CD4-positive, alpha-beta T cell treated with Interleukin-10 for 1 hour (primary cell): ENCODE measurements around the gene GALM.
A peak's percentile ranks its signal among the peaks of the same experiment; 100 is the strongest.
"Not testable (repeated sequence)": the region's sequence is repeated elsewhere in the genome, so short reads cannot be mapped to it uniquely, and the experiment has no call there.

ENCODE experiments used
- DNase-seq: peaks from one replicate; pipeline ENCODE4 v3.0.0-alpha.2; 2020

Gene GALM

DNA sequence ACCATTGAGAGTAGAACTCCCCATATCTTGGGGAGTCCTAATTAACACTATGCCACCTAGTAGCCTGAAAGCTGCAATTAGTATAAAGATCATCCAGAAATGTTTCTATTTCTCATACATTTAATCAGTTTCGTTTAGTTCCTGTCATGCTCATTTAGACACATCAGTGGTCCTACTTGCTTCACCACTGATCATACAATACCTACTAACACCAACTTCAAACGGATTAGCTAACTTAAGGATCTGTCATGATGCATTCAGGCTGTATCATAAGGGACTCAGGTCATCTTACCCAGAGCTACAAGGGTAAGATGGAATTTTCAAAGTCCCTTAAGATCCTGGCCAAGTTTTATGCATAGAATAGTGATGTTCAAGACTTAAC is 78.5 kb downstream of the GALM start:
- DNase-seq = no peak

DNA sequence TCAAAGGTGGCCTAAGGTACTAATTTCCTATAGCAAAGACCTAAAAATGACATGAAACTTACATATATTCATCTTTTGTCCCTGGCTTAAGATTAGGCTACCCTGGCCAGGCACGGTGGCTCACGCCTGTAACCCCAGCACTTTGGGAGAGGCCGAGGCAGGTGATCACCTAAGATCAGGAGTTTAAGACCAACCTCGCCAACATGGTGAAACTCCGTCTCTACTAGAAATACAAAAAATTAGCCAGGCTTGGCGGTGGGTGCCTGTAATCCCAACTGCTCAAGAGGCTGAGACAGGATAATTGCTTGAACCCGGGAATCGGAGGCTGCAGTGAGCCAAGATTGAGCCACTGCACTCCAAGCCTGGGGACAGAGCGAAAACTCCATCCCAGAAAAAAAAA is 79.4 kb downstream of the GALM start:
- no peak for DNase-seq

DNA sequence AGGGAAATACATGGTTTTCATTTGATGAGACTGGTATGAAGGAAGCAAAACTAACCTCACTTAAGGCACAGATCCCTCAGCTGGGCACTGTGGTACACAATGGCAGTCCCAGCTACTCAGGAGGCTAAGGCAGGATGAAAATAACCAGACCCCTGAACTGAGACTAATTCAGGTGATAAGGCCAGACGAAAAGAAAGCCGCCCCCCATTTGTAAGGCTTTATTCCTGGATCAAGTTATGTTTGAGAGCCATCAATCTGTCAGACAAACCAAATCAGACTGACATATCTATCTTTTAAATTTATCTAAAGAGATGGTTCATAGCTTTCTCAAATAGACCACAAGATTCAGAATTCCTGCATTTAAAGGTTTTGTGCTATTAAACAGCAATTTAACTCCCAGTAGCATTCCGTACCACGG is 81.1 kb downstream of the GALM start:
- DNase-seq = no peak

DNA sequence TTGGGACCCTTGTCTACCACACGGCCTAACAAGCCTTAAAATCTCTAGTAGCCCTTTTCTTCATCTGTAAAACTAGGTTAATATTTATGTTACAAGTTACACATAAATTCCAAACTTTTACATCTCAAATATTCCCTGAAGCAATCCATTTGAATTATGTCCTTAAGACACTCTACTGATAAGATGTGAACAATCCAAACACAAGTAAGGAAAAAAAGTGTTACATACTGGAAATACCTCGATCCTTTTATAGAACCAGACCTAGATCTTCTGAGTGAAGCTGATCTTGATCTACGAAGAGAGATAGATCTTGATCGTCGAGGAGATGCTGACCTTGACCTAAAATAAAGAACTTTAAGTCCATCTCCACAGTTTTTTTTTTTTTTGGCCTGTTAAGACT is 81.9 kb downstream of the GALM start:
- DNase-seq = no peak

DNA sequence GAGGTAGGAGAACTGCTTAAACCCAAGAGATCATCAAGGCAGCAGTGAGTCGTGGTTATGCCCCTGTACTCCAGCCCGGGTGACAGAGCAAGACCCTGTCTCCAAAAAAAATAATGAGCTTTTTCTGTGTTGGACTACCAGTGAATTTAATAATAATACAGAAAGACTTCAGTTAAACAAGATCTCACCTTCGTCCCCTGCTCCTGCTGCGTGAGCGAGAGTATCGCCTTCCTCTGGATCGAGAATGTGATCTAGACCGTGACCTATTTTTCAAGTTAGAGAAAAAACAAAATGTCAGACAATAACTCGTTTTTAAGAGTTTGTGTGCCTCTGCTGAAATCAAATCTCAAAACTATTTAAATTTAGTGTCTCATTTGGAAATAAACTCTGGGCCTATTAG is 82.5 kb downstream of the GALM start:
- DNase-seq = no peak

DNA sequence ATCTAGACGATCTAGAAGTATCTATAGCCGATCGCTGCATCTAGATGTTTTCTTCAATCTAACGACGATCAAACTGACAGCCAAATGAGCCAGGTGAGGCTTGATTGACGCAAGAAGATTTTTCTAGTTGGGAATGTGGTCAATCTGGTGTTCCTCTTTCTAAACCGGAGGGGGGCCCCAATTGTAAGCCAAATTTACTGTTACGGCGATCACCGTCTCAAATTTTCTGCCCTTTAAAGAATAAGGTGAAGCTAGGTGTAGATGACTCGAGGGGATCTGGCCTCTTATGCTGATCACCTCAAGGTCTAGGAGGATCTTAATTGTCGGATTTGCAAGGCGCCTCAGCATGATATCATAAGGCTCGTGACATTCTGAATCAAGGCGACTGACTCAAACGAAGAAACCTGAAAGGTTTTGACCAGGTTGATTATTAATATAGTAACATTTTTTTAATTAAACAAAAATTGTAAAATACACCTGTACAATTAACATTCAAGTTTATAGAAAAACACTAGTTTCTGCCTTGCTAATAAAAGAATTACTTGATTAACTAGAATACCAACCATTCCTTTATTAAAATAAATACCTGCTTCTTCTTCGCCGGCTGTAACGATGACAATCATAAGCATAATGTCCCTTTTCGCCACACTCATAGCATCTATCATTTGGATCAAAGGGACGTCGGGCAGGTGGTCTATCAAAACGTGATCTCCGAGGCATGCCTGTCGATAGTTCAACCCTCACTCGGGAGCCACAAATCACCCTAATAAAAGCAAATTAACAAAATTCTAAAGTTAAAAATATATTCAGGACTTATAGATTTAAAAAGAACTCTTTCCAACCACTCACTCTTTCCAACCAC is 83.3 kb downstream of the GALM start:
- no peak for DNase-seq

DNA sequence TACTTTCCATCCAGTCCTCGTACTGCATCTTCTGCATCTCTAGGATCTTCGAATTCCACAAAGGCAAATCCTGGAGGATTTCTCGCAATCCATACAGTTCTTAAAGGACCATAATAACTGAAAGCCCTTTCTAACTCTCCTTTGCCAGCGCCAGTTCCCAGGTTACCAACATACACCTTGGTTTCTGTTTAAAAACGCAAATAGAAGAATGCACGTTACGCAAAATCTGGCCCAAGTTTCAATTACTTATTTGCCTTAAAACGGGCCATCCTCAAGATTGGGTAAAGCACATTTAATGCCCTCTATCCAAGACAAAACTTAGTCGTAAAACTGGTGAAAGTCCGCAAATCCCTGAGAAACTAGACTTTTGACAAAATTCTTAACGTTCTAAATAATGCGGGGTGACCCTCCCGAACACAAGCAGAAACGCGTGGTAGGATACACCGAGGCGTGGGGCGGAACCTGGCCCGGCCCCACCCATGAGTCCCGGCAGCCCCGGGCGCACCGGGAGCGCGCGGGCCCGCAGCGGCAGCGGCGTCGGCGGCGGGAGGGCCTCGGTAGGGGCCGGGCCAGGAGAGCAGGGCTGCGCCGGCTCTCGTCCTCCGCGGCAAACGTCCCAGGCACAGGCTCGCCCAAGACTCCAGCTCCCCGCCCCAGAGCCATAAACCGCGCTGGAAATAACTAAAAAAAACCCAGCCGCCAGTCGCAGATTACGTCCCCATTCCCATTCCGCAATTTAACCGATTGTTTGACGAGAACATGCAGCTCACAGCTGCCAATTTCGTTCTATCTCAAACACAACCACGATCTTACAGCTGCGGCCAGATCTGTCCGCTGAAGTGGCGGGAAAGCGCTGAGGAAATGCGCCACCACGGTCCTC is 84.3 kb downstream of the GALM start:
- DNase-seq = peak; percentile 64

DNA sequence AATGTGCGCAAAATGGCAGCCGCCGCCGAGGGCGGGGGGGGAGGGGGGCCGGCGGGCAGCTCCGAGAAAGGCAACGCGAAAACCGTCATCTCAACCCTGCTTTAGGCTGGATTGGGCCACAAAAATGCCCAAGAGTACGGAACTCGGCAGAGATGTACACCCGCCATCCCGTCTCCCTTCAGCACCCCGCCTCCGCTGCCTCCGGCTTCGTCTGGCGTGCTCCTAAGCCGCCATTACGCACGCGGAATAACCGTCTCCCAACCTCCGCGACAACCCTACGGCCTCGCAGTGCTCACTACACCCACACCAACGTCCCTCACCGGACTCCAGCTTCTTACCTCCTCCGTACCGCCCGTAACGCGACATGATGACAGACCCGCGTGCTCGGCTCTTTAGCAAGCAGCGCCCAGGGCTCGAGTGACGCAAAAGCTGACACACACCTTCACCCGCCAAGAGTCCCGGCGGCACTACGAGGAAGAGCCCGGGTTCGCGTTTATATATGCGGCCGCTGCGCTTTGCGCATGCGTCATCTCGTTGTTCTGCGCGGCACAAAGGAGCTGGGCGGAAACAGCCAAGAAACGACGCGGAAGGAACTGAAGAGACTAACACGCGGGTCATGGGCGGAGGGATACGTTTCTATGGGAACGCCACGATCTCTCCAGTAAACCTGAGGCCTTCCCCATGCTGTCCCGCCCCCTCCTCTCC is 85.1 kb downstream of the GALM start, which contains the start of gene SRSF7:
TSS of gene SRSF7 (minus strand) at position 471 of the 705 bp plus-strand sequence. CDS start at position 366, 105 bp downstream.
- DNase-seq = peak; percentile 99

DNA sequence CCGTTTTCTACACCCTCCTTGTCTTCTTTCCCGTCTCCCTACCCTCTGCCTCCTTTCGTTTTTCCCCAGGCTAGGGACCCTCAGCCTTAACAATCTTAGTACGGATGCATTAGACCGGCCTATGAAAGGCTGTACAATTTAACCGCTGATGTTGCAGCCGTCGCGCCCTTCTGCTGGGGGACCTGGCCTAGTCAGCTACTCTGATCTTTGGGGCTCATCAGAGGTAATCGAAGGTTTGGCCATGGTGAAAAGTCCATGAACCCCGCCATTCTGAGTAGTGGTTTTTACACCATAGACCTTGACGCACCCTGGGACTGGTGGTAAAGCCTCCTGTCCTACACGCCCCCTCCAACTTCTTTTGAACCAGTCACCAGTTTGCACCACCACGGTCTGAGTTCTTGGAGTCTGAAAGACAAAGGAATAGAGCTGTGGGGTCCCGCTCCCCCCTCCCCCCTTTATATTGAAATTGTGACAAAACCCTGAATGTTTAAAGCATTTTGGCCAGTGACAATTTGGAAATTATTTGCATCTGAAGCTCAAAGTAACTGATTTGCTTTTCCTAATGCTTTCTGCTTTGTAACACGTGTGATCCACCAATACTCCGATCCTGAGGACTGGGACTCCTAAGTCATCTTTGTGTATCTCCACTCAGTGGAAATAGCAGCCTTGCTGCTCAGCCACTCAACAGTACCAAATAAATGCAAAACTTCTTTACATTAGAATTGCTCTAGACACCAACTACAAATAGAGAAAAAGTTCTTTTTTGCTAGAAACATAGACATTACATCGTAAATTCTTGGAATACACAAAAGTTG is 85.9 kb downstream of the GALM start:
- DNase-seq = no peak

DNA sequence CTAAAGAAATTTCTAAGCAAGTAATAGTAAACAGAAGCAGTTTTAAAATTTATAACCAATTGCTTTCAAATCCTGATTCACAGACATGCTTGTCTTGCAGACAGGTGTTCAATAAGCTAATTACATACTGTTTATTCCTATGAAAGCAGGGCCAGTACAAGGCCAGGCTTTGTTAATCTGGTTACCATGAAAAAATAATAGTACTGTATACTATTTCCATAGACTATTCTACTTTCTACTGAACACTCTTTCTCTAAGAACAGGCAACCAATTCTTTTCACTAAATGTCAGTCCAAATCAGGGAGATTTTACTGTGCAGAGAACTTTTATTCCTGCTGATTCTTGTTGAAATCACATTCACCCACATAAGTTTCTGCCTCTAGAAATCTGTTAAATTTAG is 88.1 kb downstream of the GALM start:
- no peak for DNase-seq

DNA sequence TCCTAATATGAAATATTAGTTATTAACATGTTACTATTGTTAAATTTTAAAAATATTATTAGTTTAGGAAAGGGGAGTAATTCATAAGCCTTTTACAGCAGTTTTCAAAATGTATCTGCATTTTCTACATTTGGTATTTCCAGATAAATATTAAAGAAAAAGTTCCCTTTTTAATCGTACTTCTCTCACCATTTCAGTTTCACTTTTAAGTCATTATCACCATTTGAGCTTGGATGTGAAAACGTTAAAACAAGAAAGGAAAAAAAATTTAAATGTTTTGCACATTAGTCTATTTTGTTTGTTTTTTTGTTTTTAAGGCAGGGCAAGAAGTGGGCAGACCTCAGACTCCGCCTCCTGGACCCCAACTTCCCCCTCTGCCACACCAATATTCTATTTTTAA is 88.6 kb downstream of the GALM start:
- DNase-seq = no peak

DNA sequence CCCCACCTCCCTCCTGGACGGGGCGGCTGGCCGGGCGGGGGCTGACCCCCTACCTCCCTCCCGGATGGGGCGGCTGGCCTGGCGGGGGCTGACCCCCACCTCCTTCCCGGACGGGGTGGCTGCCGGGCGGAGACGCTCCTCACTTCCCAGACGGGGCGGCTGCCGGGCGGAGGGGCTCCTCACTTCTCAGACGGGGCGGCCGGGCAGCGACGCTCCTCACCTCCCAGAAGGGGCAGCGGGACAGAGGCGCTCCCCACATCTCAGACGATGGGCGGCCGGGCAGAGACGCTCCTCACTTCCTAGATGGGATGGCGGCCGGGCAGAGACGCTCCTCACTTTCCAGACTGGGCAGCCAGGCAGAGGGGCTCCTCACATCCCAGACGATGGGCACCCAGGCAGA is 90.0 kb downstream of the GALM start:
- DNase-seq = not testable (repeated sequence)

DNA sequence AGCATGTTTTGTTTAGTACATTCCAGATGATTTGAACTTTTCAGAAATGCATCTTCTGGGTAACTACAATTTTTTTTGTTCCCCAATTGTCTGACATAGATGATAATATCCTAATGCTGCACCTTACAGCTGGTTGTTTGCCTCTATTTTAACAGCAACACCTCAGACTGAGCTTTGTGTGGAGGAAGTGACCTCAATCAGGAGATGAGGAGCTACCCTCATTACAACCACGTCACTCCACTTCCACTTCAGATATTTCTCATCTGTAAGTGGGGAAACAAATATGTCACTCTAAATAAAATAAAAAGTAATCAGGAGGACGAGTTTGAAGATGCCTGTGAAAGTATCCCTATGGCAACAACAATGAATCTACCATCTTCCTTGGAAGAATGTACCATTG is 97.3 kb downstream of the GALM start:
- no peak for DNase-seq

DNA sequence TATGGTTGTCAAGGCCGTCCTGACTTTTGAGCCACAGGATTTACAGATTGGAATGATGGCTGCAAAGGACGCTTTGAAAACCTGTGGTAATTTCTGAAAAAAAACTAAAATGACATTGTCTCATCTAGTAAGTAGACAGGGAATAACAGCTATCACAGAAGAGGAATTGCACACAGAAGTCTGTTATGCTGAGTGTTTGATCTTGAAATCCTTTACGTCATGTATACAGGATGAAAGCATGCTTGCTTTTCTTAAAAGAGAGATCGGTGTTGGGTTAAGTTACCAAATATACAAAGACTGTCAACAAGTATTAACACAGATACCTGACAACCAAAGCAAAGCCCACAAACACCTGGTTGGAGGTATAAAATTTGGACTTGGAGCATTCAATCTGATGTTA is 97.8 kb downstream of the GALM start:
- no peak for DNase-seq

DNA sequence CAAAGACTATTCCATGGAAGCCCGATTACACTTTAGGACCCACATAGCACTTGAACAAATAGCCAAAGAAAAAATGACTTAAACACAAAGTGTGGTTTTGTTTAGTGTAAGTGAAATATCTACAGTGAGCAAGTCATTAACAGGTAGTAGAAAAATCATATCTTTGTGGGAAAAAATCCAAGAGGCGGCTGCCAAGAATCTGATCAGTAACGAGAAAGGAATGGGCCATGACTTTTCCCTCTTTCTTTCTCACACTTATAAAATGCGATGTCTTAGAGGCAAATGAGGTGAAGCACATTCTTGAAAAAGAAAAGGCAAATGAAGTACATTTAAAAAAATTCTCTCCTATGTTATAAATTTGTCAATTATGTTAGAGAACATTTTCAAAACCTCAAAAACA is 99.2 kb downstream of the GALM start:
- DNase-seq = no peak

DNA sequence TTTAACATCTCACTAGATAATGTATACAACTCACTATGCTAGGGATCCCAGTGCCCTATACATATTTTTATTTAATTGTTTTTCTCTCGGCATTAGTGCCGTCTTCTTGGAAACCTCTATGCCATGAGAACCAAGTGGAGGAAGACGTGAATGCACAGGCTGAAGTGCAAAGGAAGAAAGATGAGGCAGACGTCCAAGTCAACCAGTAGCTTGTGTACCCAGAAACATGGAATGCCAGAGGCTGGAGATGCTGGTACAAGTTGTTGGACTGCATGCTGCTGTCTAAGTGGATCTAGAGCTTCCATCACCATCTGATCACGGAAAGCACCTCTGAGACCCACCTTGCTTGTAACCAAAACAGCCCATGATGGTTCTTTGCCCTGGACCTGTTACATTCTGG is 99.6 kb downstream of the GALM start:
- DNase-seq = no peak

DNA sequence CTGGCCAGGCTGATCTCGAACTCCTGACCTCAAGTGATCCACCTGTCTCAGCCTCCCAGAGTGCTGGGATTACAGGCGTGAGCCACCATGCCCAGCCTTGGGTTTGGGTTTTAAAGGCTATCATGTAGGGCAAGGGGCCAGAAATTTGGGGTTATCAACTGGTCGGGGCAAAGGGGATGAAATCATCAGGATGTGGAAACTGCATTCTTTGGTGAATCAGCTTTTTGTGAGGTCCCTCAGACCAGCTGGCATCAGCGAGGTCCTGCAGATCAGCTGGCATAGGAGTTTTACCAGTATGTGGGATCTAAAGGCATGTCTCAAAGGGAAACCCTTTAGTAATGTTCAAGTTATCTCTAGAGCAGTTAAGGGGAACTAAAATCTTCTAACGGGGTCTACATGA is 105.7 kb downstream of the GALM start:
- DNase-seq = no peak

DNA sequence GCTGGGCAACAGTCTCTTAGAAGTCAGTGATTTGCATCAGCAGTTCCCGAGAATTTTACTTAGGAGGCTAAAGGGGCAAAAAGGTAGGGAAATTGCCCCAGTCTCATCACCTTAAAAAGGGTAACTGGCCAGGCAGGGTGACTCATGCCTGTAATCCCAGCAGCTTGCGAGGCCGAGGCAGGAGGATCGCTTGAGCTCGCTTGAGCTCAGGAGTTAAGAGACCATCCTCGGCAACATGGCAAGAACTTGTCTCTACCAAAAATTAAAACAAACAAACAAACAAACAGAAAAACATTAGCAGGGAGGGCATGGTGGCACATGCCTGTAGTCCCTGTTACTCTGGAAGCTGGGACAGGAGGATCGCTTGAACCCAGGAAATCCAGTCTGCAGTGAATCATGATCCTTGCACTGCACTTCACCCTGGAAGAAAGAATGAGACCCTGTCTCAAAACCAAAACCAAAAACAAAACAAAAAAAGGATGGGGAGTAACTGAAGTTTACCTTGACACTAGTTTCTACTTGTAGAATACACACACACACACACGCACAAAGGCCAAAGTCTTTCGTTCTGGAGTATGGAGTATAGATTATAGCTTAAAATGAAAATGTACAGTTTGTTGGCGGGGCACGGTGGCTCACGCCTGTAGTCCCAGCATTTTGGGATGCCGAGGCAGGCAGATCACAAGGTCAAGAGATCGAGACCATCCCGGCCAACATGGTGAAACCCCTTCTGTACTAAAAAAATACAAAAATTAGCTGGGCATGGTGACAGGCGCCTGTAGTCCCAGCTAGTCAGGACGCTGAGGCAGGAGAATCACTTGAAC is 109.4 kb downstream of the GALM start:
- DNase-seq = no peak

DNA sequence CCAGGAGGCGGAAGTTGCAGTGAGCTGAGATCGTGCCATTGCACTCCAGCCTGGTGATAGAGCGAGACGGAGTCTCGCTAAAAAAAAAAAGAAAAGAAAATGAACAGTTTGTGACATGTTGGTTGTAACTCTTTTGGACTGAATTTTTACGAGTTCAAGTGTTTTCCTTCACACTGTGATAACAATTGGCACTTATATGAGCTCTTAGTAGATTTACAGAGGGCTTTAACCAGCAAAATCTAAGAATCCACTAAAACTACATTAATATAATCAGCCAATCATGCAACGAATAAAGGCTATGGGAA is 110.0 kb downstream of the GALM start:
- no peak for DNase-seq

DNA sequence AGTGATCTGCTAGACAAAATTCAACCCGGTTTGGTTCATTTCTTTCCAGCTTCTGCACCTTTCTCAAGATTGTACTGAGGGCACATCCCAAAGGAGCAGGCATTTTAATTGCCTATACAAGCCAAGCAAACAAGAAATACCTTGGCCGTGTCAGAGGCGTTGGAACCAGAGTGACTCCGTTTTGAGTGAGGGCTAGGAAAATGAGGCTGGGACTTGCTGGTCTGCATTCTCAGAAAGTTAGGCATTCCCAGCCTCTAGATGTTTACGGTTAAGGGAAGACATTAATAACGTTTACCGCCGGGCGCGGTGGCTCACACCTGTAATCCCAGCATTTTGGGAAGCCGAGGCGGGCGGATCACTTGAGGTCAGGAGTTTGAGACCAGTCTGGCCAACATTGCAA is 110.6 kb downstream of the GALM start:
- no peak for DNase-seq

DNA sequence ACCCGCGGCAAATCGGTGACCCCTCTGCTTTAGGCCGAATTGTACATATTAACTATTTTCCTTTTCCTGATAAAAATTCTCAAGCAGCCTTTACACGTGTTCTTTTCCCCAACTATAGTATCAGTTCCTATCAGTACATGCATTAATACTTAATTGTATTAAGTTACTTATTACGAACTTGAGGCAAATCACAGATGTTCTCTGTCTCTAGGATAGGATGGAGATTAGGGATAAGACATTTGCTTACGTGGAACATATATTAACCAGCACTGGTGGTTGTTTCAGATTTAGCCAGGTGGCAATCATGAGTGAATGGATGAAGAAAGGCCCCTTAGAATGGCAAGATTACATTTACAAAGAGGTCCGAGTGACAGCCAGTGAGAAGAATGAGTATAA is 112.8 kb downstream of the GALM start:
- no peak for DNase-seq

DNA sequence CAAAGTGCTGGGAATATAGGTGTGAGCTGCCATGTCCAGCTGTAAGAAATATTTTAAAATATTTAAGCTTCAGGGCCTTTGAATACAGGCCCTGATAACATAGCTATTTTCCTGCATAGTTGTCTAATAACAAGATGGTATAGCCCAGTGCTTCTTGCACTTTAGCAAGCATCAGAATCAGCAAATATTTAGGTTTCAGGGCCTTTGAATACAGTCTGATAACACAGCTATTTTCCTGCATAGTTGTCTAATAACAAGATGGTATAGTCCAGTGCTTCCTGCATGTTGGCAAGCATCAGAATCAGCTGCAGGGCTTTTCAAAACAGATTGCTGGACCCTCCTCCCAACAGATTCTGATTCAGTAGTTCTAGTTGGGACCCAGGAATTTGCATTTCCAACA is 117.7 kb downstream of the GALM start:
- no peak for DNase-seq
